ENCODE results near the gene CASK. TPM values are rescaled to one million over a fixed set of nuclear protein-coding genes. Genes with fewer than 3 reads are reported as not detected.

The CASK gene
- total RNA-seq, 1 experiment from 2014 or later, result 163 TPM

GRCh38 chrX:41491267-41492004 lies 431.9 kb downstream of the CASK start:
- Histone ChIP-seq H3K4me1 (no peaks in the 10 kb centered on the region), H3K4me3 (ENCODE audit: low read depth, low read length) (no peak overlapping the region), H3K27me3 (replicated peaks; ENCODE audit: control insufficient read depth, insufficient read depth, low read length) (no peaks in the 10 kb centered on the region), H3K9me3 (no peaks in the 10 kb centered on the region; the same call in 1 of the 2 replicates), H3K36me3 (ENCODE audit: control insufficient read depth, insufficient read depth, low read length) (no peaks in the 10 kb centered on the region)
- BruUV-seq (replicated peaks), result no TSS peak
- TF ChIP-seq CTCF (IDR thresholded peaks at IDR 0.05; ENCODE audit: insufficient read depth in 1 of 2, low read depth in 1 of 2, low read length in 1 of 2, severe bottlenecking in 1 of 2, unreplicated experiment in 1 of 2), result no peak
- ChIA-PET CTCF (no interaction called here), POLR2A (interaction anchor here (0.5 kb wide), 1 partner anchor 20 kb away, joined by 3 read pairs; no protein-coding TSS in a partner anchor)
- H3K9me3 Mint-ChIP-seq (ENCODE audit: unreplicated experiment), result no peaks in the 10 kb centered on the region
- no peak for DNase-seq
- no peaks in the 10 kb centered on the region for H3K36me3 Mint-ChIP-seq (ENCODE audit: insufficient read depth, unreplicated experiment)
- intact Hi-C loops (cut with micrococcal nuclease; ENCODE audit: unreplicated experiment), result no loop called here
- no peak overlapping the region for H3K27ac Mint-ChIP-seq (ENCODE audit: unreplicated experiment)
- no peak overlapping the region for H3K4me3 Mint-ChIP-seq (ENCODE audit: unreplicated experiment)
- H3K4me1 Mint-ChIP-seq (ENCODE audit: low read depth, unreplicated experiment), result no peaks in the 10 kb centered on the region
- H3K27me3 Mint-ChIP-seq (ENCODE audit: insufficient read depth, unreplicated experiment), result no peaks in the 10 kb centered on the region

DNA sequence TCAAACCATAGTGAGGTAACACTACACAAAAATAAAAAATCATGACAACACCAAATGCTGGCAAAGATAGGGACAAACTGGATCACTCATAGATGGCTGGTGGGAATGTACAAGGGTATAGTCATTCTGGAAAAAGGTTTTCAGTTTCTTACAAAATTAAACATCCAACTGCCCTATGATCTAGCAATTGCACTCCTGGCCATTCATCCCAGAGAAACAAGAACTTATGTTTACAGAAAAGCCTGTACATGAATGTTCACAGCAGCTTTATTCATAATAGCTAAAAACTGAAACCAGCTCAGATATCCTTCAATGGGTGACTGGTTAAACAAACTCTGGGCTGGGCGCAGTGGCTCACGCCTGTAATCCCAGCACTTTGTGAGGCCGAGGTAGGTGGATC lies 432.9 kb downstream of the CASK start:
- BruUV-seq (replicated peaks), result no TSS peak
- H3K36me3 ChIP-seq (ENCODE audit: control insufficient read depth, insufficient read depth, low read length), result no peaks in the 10 kb centered on the region
- CTCF ChIA-PET, result no interaction called here
- TF ChIP-seq CTCF (IDR thresholded peaks at IDR 0.05; ENCODE audit: insufficient read depth in 1 of 2, low read depth in 1 of 2, low read length in 1 of 2, severe bottlenecking in 1 of 2, unreplicated experiment in 1 of 2), result no peak
- no peaks in the 10 kb centered on the region; the same call in 1 of the 2 replicates for H3K9me3 ChIP-seq
- no peak overlapping the region for H3K4me3 Mint-ChIP-seq (ENCODE audit: unreplicated experiment)
- H3K4me1 Mint-ChIP-seq (ENCODE audit: low read depth, unreplicated experiment), result no peaks in the 10 kb centered on the region
- no peak overlapping the region for H3K4me3 ChIP-seq (ENCODE audit: low read depth, low read length)
- intact Hi-C loops (cut with micrococcal nuclease; ENCODE audit: unreplicated experiment), result no loop called here
- DNase-seq, result no peak
- H3K4me1 ChIP-seq, result no peaks in the 10 kb centered on the region
- H3K9me3 Mint-ChIP-seq (ENCODE audit: unreplicated experiment), result no peaks in the 10 kb centered on the region
- H3K27me3 Mint-ChIP-seq (ENCODE audit: insufficient read depth, unreplicated experiment), result no peaks in the 10 kb centered on the region
- no peaks in the 10 kb centered on the region for H3K36me3 Mint-ChIP-seq (ENCODE audit: insufficient read depth, unreplicated experiment)
- no peak overlapping the region for H3K27ac Mint-ChIP-seq (ENCODE audit: unreplicated experiment)
- no peaks in the 10 kb centered on the region for H3K27me3 ChIP-seq (replicated peaks; ENCODE audit: control insufficient read depth, insufficient read depth, low read length)
- POLR2A ChIA-PET, result no interaction called here

DNA sequence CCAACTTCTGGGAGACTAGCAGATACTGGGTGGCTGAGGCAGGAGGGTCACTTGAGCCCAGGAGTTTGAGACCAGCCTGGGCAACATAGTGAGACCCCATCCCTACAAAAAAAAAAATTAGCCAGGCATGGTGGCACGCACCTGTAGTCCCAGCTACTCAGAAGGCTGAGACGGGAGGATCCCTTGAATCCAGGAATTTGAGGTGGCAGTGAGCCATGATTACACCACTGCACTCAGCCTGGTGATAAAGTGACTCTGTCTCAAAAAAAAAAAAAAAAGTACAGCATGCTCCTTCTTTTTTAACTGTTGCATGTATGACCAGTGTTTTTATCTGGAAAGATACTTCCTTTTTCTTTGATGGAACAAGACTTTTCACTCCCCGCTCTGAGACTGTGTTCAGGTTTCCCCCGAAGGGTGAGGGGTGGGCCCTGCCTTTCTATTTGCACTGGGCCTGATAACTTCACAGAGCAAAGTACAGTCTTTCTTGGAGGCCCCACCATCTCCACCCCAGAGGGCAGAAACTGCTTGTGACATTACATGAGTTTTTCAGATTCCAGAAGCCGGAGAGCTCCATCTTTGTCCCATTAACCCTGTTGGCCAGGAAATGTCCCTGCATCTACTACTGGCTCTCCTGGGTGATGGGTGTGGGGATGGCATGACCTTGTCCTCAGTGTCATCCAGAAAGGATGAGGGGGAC lies 441.1 kb downstream of the CASK start:
- POLR2A ChIA-PET, result no interaction called here
- intact Hi-C loops (cut with micrococcal nuclease; ENCODE audit: unreplicated experiment), result loop anchor here (1.0 to 2.0 kb wide), 3 partner anchors 40 to 150 kb away; no protein-coding TSS in a partner anchor
- Histone ChIP-seq H3K36me3 (ENCODE audit: control insufficient read depth, insufficient read depth, low read length) (no peaks in the 10 kb centered on the region), H3K4me1 (peaks cover 35% of the 10 kb centered on the region), H3K27me3 (replicated peaks; ENCODE audit: control insufficient read depth, insufficient read depth, low read length) (no peaks in the 10 kb centered on the region), H3K9me3 (no peaks in the 10 kb centered on the region; the same call in 1 of the 2 replicates), H3K4me3 (ENCODE audit: low read depth, low read length) (no peak overlapping the region)
- no peaks in the 10 kb centered on the region for H3K9me3 Mint-ChIP-seq (ENCODE audit: unreplicated experiment)
- no peaks in the 10 kb centered on the region for H3K36me3 Mint-ChIP-seq (ENCODE audit: insufficient read depth, unreplicated experiment)
- peaks cover 9% of the 10 kb centered on the region for H3K4me1 Mint-ChIP-seq (ENCODE audit: low read depth, unreplicated experiment)
- peak overlapping the region; percentile 97 for H3K27ac Mint-ChIP-seq (ENCODE audit: unreplicated experiment)
- no peaks in the 10 kb centered on the region for H3K27me3 Mint-ChIP-seq (ENCODE audit: insufficient read depth, unreplicated experiment)
- CTCF ChIA-PET, result interaction anchor here (1.4 kb wide), 1 partner anchor 40 kb away, joined by 5 read pairs; no protein-coding TSS in a partner anchor
- TF ChIP-seq CTCF (IDR thresholded peaks at IDR 0.05; ENCODE audit: insufficient read depth in 1 of 2, low read depth in 1 of 2, low read length in 1 of 2, severe bottlenecking in 1 of 2, unreplicated experiment in 1 of 2), result no peak
- BruUV-seq (replicated peaks), result TSS peak; percentile 86
- H3K4me3 Mint-ChIP-seq (ENCODE audit: unreplicated experiment), result peak overlapping the region; percentile 59
- peak; percentile 86 to 91 for DNase-seq
